IMR-90 (cell line): ENCODE measurements around the gene KIAA0319L.

Experiments
- CEBPB ChIP-seq: IDR thresholded peaks from 2 replicates; pipeline ENCODE4 v1.6.1; 2012; ENCODE audit warnings: low read depth, low read length, improper control_type of control experiment
- CTCF ChIP-seq: conservative IDR thresholded peaks from 2 replicates; pipeline ENCODE4 v1.5.1; 2012; ENCODE audit warnings: mild to moderate bottlenecking, low read depth, low read length, improper control_type of control experiment
- MXI1 ChIP-seq: IDR thresholded peaks from 2 replicates; pipeline ENCODE4 v1.6.1; 2012; ENCODE audit warnings: low read depth, mild to moderate bottlenecking, low read length, moderate library complexity, borderline replicate concordance
- POLR2A ChIP-seq: IDR thresholded peaks from 2 replicates; pipeline ENCODE4 v1.6.1; 2012; ENCODE audit warnings: mild to moderate bottlenecking, low read depth, low read length
- RAD21 ChIP-seq: IDR thresholded peaks from 2 replicates; pipeline ENCODE4 v1.6.1; 2012; ENCODE audit warnings: low read length, improper control_type of control experiment
- USF2 ChIP-seq: fragments of 150-350 bp; IDR thresholded peaks from 2 replicates; pipeline ENCODE4 v1.6.1; 2017; ENCODE audit warnings: mild to moderate bottlenecking, antibody characterized with exemption, low read length, low read depth

- TF ChIP-seq RAD21 (no peak), CTCF (no peak), USF2 (no peak), POLR2A (no peak), MXI1 (no peak), CEBPB (no peak)
These were observed 128.8 kb downstream of the KIAA0319L start for GRCh38 chr1:35428360-35428759.
